Measurements from ENCODE around the gene LHFPL3. TPM values are rescaled to one million over a fixed set of nuclear protein-coding genes. Genes with fewer than 3 reads are reported as not detected.

Gene LHFPL3

GRCh38 chr7:104950006-104950405, 621.6 kb downstream of the LHFPL3 start:
- Histone ChIP-seq H3K4me2 (ENCODE audit: low read length) (no peak overlapping the region), H3K36me3 (ENCODE audit: control insufficient read depth, insufficient read depth, low read length) (no peaks in the 10 kb centered on the region), H3K4me1 (ENCODE audit: control insufficient read depth, low read depth, low read length) (no peaks in the 10 kb centered on the region), H3K9ac (ENCODE audit: low read length) (no peak overlapping the region), H2BK120ac (ENCODE audit: low read depth, low read length) (no peak overlapping the region), H4K5ac (ENCODE audit: low read length) (no peak overlapping the region), H3K18ac (ENCODE audit: low read length) (no peak overlapping the region), H3K23ac (ENCODE audit: low read length) (no peak overlapping the region), H3K27me3 (ENCODE audit: insufficient read depth, low read length, poor library complexity) (no peaks in the 10 kb centered on the region), H3K27ac (ENCODE audit: low read depth, low read length) (no peak overlapping the region), H2BK15ac (replicated peaks; ENCODE audit: low read depth) (no peak overlapping the region), H3K56ac (ENCODE audit: low read length) (no peak overlapping the region), H2AK5ac (ENCODE audit: low read length) (no peak overlapping the region), H3K4me3 (ENCODE audit: low read length) (no peak overlapping the region), H3K79me1 (ENCODE audit: low read length) (no peaks in the 10 kb centered on the region), H4K8ac (ENCODE audit: low read depth, low read length) (no peak overlapping the region), H3K79me2 (ENCODE audit: control insufficient read depth, insufficient read depth, low read length) (no peaks in the 10 kb centered on the region), H2BK5ac (ENCODE audit: low read length) (no peak overlapping the region), H3K4ac (ENCODE audit: low read depth, low read length) (no peak overlapping the region)
- no CpG with 5 or more reads among the region's 5 CpGs for WGBS (ENCODE audit: extremely low coverage, insufficient coverage, low lambda C conversion rate)
- DNase-seq: no peak

DNA sequence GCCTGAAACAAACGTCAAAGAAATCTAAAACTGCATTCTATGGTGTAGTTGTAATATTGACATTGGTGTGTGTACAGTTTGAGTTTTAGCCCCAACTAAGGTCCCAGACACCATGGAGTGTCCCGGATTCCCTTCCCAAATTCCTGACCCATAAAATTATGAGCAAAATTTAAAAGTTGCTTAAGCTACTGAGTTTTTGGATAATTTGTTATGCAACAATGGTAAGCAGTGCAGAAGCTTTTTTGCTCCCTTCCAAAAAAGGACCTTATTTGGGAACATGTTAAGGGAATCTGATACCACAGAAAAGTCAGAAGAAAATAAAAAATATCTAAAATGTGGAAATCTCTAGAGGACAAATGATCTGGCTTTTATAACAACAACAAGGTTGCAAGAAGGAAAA, 622.4 kb downstream of the LHFPL3 start:
- DNase-seq: no peak
- H2BK15ac ChIP-seq (replicated peaks; ENCODE audit: low read depth): no peak overlapping the region
- H3K4me1 ChIP-seq (ENCODE audit: control insufficient read depth, low read depth, low read length): no peaks in the 10 kb centered on the region
- no peak overlapping the region for H4K8ac ChIP-seq (ENCODE audit: low read depth, low read length)
- no peak overlapping the region for H3K4ac ChIP-seq (ENCODE audit: low read depth, low read length)
- H3K56ac ChIP-seq (ENCODE audit: low read length): no peak overlapping the region
- no peak overlapping the region for H3K23ac ChIP-seq (ENCODE audit: low read length)
- H3K79me2 ChIP-seq (ENCODE audit: control insufficient read depth, insufficient read depth, low read length): no peaks in the 10 kb centered on the region
- no peak overlapping the region for H2AK5ac ChIP-seq (ENCODE audit: low read length)
- no peaks in the 10 kb centered on the region for H3K79me1 ChIP-seq (ENCODE audit: low read length)
- H3K36me3 ChIP-seq (ENCODE audit: control insufficient read depth, insufficient read depth, low read length): no peaks in the 10 kb centered on the region
- H2BK120ac ChIP-seq (ENCODE audit: low read depth, low read length): no peak overlapping the region
- no peak overlapping the region for H3K9ac ChIP-seq (ENCODE audit: low read length)
- H3K4me3 ChIP-seq (ENCODE audit: low read length): no peak overlapping the region
- H3K27ac ChIP-seq (ENCODE audit: low read depth, low read length): no peak overlapping the region
- no CpG with 5 or more reads among the region's 2 CpGs for WGBS (ENCODE audit: extremely low coverage, insufficient coverage, low lambda C conversion rate)
- no peak overlapping the region for H4K5ac ChIP-seq (ENCODE audit: low read length)
- no peak overlapping the region for H3K4me2 ChIP-seq (ENCODE audit: low read length)
- no peak overlapping the region for H3K18ac ChIP-seq (ENCODE audit: low read length)
- no peak overlapping the region for H2BK5ac ChIP-seq (ENCODE audit: low read length)
- no peaks in the 10 kb centered on the region for H3K27me3 ChIP-seq (ENCODE audit: insufficient read depth, low read length, poor library complexity)

DNA sequence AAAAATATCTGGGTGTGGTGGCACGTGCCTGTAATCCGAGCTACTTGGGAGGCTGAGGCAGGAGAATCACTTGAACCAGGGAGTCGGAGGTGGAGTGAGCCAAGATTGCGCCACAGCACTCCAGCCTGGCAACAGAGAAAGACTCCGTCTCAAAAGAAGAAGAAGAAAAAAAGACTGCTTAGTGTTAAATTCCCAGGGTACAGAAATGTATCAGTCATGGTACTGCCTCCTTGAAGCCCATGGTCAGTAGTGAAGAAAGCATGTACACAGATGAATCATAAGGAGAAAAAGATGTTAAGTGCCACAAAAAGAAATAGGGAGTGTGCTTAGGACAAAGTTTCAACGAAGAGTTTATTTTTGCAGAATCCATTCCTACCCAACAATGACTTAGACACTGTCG, 623.1 kb downstream of the LHFPL3 start:
- Histone ChIP-seq H3K4me2 (ENCODE audit: low read length) (no peak overlapping the region), H4K8ac (ENCODE audit: low read depth, low read length) (no peak overlapping the region), H4K5ac (ENCODE audit: low read length) (no peak overlapping the region), H3K23ac (ENCODE audit: low read length) (no peak overlapping the region), H2BK15ac (replicated peaks; ENCODE audit: low read depth) (no peak overlapping the region), H3K4me3 (ENCODE audit: low read length) (no peak overlapping the region), H2BK120ac (ENCODE audit: low read depth, low read length) (no peak overlapping the region), H2AK5ac (ENCODE audit: low read length) (no peak overlapping the region), H3K9ac (ENCODE audit: low read length) (no peak overlapping the region), H3K4ac (ENCODE audit: low read depth, low read length) (no peak overlapping the region), H3K36me3 (ENCODE audit: control insufficient read depth, insufficient read depth, low read length) (no peaks in the 10 kb centered on the region), H3K27ac (ENCODE audit: low read depth, low read length) (no peak overlapping the region), H3K56ac (ENCODE audit: low read length) (no peak overlapping the region), H3K79me2 (ENCODE audit: control insufficient read depth, insufficient read depth, low read length) (no peaks in the 10 kb centered on the region), H3K79me1 (ENCODE audit: low read length) (no peaks in the 10 kb centered on the region), H3K27me3 (ENCODE audit: insufficient read depth, low read length, poor library complexity) (no peaks in the 10 kb centered on the region), H2BK5ac (ENCODE audit: low read length) (no peak overlapping the region), H3K18ac (ENCODE audit: low read length) (no peak overlapping the region), H3K4me1 (ENCODE audit: control insufficient read depth, low read depth, low read length) (no peaks in the 10 kb centered on the region)
- WGBS (ENCODE audit: extremely low coverage, insufficient coverage, low lambda C conversion rate): no CpG with 5 or more reads among the region's 7 CpGs
- DNase-seq: no peak

- H3K36me3 ChIP-seq (ENCODE audit: control insufficient read depth, insufficient read depth, low read length): no peaks in the 10 kb centered on the region
Measured at GRCh38 chr7:104955276-104955675, 626.9 kb downstream of the LHFPL3 start.

More at GRCh38 chr7:104955276-104955675, 626.9 kb downstream of the LHFPL3 start:
- Histone ChIP-seq H3K9ac (ENCODE audit: low read length) (no peak overlapping the region), H4K5ac (ENCODE audit: low read length) (no peak overlapping the region), H3K4ac (ENCODE audit: low read depth, low read length) (no peak overlapping the region), H3K79me1 (ENCODE audit: low read length) (no peaks in the 10 kb centered on the region), H2BK120ac (ENCODE audit: low read depth, low read length) (no peak overlapping the region), H3K4me3 (ENCODE audit: low read length) (no peak overlapping the region), H3K79me2 (ENCODE audit: control insufficient read depth, insufficient read depth, low read length) (no peaks in the 10 kb centered on the region), H3K4me2 (ENCODE audit: low read length) (no peak overlapping the region), H3K27me3 (ENCODE audit: insufficient read depth, low read length, poor library complexity) (no peaks in the 10 kb centered on the region), H3K56ac (ENCODE audit: low read length) (no peak overlapping the region), H2AK5ac (ENCODE audit: low read length) (no peak overlapping the region), H3K4me1 (ENCODE audit: control insufficient read depth, low read depth, low read length) (no peaks in the 10 kb centered on the region), H2BK15ac (replicated peaks; ENCODE audit: low read depth) (no peak overlapping the region), H4K8ac (ENCODE audit: low read depth, low read length) (no peak overlapping the region), H3K18ac (ENCODE audit: low read length) (no peak overlapping the region), H3K27ac (ENCODE audit: low read depth, low read length) (no peak overlapping the region), H2BK5ac (ENCODE audit: low read length) (no peak overlapping the region), H3K23ac (ENCODE audit: low read length) (no peak overlapping the region)
- no peak for DNase-seq
- no CpG with 5 or more reads among the region's 2 CpGs for WGBS (ENCODE audit: extremely low coverage, insufficient coverage, low lambda C conversion rate)

Small RNA genes within 50 kb of the gene (small RNA-seq; reads per million reads assigned to genes)
- not detected for gene RN7SL8P (ENCODE audit: insufficient read depth)
